ENCODE data around the gene ZPBP2.
"Not testable (repeated sequence)": the region's sequence is repeated elsewhere in the genome, so short reads cannot be mapped to it uniquely, and the experiment has no call there.

The ZPBP2 gene

GRCh38 chr17:39835038-39835786 is 32.8 kb upstream of the ZPBP2 start:
- Histone ChIP-seq H3K4me1 (ENCODE audit: control insufficient read depth in 2 of 2, insufficient read depth in 2 of 2, low read length in 2 of 2) (no peaks in the 10 kb centered on the region), H3K27me3 (ENCODE audit: control insufficient read depth in 2 of 2, insufficient read depth in 2 of 2, low read length in 2 of 2) (no peaks in the 10 kb centered on the region), H3K4me3 (ENCODE audit: low read length in 2 of 2) (no peak overlapping the region), H3K9ac (ENCODE audit: low read depth in 1 of 2, low read length in 2 of 2) (no peak overlapping the region), H3K27ac (ENCODE audit: low read depth in 2 of 2, low read length in 2 of 2) (no peak overlapping the region), H3K36me3 (ENCODE audit: control insufficient read depth in 2 of 2, insufficient read depth in 2 of 2, low read length in 2 of 2) (peaks cover 0 to 3% of the 10 kb centered on the region in 2 donors), H3K9me3 (ENCODE audit: control insufficient read depth in 2 of 2, low read length in 2 of 2) (no peaks in the 10 kb centered on the region)

GRCh38 chr17:39836117-39836516 is 31.9 kb upstream of the ZPBP2 start:
- H3K27ac ChIP-seq (ENCODE audit: low read depth in 2 of 2, low read length in 2 of 2): no peak overlapping the region
- no peaks in the 10 kb centered on the region for H3K4me1 ChIP-seq (ENCODE audit: control insufficient read depth in 2 of 2, insufficient read depth in 2 of 2, low read length in 2 of 2)
- no peak overlapping the region for H3K4me3 ChIP-seq (ENCODE audit: low read length in 2 of 2)

GRCh38 chr17:39838057-39838456 is 29.9 kb upstream of the ZPBP2 start:
- Histone ChIP-seq H3K4me3 (ENCODE audit: low read length in 2 of 2) (no peak overlapping the region), H3K27me3 (ENCODE audit: control insufficient read depth in 2 of 2, insufficient read depth in 2 of 2, low read length in 2 of 2) (peaks cover 0 to 3% of the 10 kb centered on the region in 2 donors), H3K4me1 (ENCODE audit: control insufficient read depth in 2 of 2, insufficient read depth in 2 of 2, low read length in 2 of 2) (no peaks in the 10 kb centered on the region), H3K27ac (ENCODE audit: low read depth in 2 of 2, low read length in 2 of 2) (no peak overlapping the region), H3K9me3 (ENCODE audit: control insufficient read depth in 2 of 2, low read length in 2 of 2) (no peaks in the 10 kb centered on the region), H3K9ac (ENCODE audit: low read depth in 1 of 2, low read length in 2 of 2) (no peak overlapping the region), H3K36me3 (ENCODE audit: control insufficient read depth in 2 of 2, insufficient read depth in 2 of 2, low read length in 2 of 2) (peaks cover 0 to 3% of the 10 kb centered on the region in 2 donors)

More at GRCh38 chr17:39836117-39836516, 31.9 kb upstream of the ZPBP2 start:
- Histone ChIP-seq H3K9ac (ENCODE audit: low read depth in 1 of 2, low read length in 2 of 2) (no peak overlapping the region), H3K9me3 (ENCODE audit: control insufficient read depth in 2 of 2, low read length in 2 of 2) (no peaks in the 10 kb centered on the region), H3K27me3 (ENCODE audit: control insufficient read depth in 2 of 2, insufficient read depth in 2 of 2, low read length in 2 of 2) (no peaks in the 10 kb centered on the region), H3K36me3 (ENCODE audit: control insufficient read depth in 2 of 2, insufficient read depth in 2 of 2, low read length in 2 of 2) (peaks cover 0 to 3% of the 10 kb centered on the region in 2 donors)

GRCh38 chr17:39838784-39839183 is 29.2 kb upstream of the ZPBP2 start:
- Histone ChIP-seq H3K36me3 (ENCODE audit: control insufficient read depth in 2 of 2, insufficient read depth in 2 of 2, low read length in 2 of 2) (peaks cover 0 to 3% of the 10 kb centered on the region in 2 donors), H3K27me3 (ENCODE audit: control insufficient read depth in 2 of 2, insufficient read depth in 2 of 2, low read length in 2 of 2) (peaks cover 0 to 3% of the 10 kb centered on the region in 2 donors), H3K9me3 (ENCODE audit: control insufficient read depth in 2 of 2, low read length in 2 of 2) (no peaks in the 10 kb centered on the region), H3K9ac (ENCODE audit: low read depth in 1 of 2, low read length in 2 of 2) (no peak overlapping the region), H3K27ac (ENCODE audit: low read depth in 2 of 2, low read length in 2 of 2) (no peak overlapping the region), H3K4me3 (ENCODE audit: low read length in 2 of 2) (no peak overlapping the region), H3K4me1 (ENCODE audit: control insufficient read depth in 2 of 2, insufficient read depth in 2 of 2, low read length in 2 of 2) (no peaks in the 10 kb centered on the region)

GRCh38 chr17:39841134-39841683 is 26.8 kb upstream of the ZPBP2 start:
- Histone ChIP-seq H3K9me3 (ENCODE audit: control insufficient read depth in 2 of 2, low read length in 2 of 2) (no peaks in the 10 kb centered on the region), H3K36me3 (ENCODE audit: control insufficient read depth in 2 of 2, insufficient read depth in 2 of 2, low read length in 2 of 2) (no peaks in the 10 kb centered on the region)

GRCh38 chr17:39845052-39845846 is 22.8 kb upstream of the ZPBP2 start:
- no peak overlapping the region for H3K4me3 ChIP-seq (ENCODE audit: low read length in 2 of 2)
- no peak overlapping the region for H3K27ac ChIP-seq (ENCODE audit: low read depth in 2 of 2, low read length in 2 of 2)
- no peaks in the 10 kb centered on the region for H3K9me3 ChIP-seq (ENCODE audit: control insufficient read depth in 2 of 2, low read length in 2 of 2)
- H3K4me1 ChIP-seq (ENCODE audit: control insufficient read depth in 2 of 2, insufficient read depth in 2 of 2, low read length in 2 of 2): no peaks in the 10 kb centered on the region
- H3K36me3 ChIP-seq (ENCODE audit: control insufficient read depth in 2 of 2, insufficient read depth in 2 of 2, low read length in 2 of 2): no peaks in the 10 kb centered on the region
- peaks cover 3 to 5% of the 10 kb centered on the region in 2 donors for H3K27me3 ChIP-seq (ENCODE audit: control insufficient read depth in 2 of 2, insufficient read depth in 2 of 2, low read length in 2 of 2)
- no peak overlapping the region for H3K9ac ChIP-seq (ENCODE audit: low read depth in 1 of 2, low read length in 2 of 2)

More at GRCh38 chr17:39841134-39841683, 26.8 kb upstream of the ZPBP2 start:
- Histone ChIP-seq H3K27me3 (ENCODE audit: control insufficient read depth in 2 of 2, insufficient read depth in 2 of 2, low read length in 2 of 2) (peaks cover 0 to 3% of the 10 kb centered on the region in 2 donors), H3K4me1 (ENCODE audit: control insufficient read depth in 2 of 2, insufficient read depth in 2 of 2, low read length in 2 of 2) (no peaks in the 10 kb centered on the region), H3K27ac (ENCODE audit: low read depth in 2 of 2, low read length in 2 of 2) (no peak overlapping the region), H3K4me3 (ENCODE audit: low read length in 2 of 2) (no peak overlapping the region), H3K9ac (ENCODE audit: low read depth in 1 of 2, low read length in 2 of 2) (no peak overlapping the region)

- Histone ChIP-seq H3K36me3 (ENCODE audit: control insufficient read depth in 2 of 2, insufficient read depth in 2 of 2, low read length in 2 of 2) (no peaks in the 10 kb centered on the region), H3K4me3 (ENCODE audit: low read length in 2 of 2) (no peak overlapping the region), H3K9ac (ENCODE audit: low read depth in 1 of 2, low read length in 2 of 2) (no peak overlapping the region), H3K4me1 (ENCODE audit: control insufficient read depth in 2 of 2, insufficient read depth in 2 of 2, low read length in 2 of 2) (no peaks in the 10 kb centered on the region), H3K9me3 (ENCODE audit: control insufficient read depth in 2 of 2, low read length in 2 of 2) (no peaks in the 10 kb centered on the region), H3K27ac (ENCODE audit: low read depth in 2 of 2, low read length in 2 of 2) (no peak overlapping the region), H3K27me3 (ENCODE audit: control insufficient read depth in 2 of 2, insufficient read depth in 2 of 2, low read length in 2 of 2) (peaks cover 3 to 5% of the 10 kb centered on the region in 2 donors)
These were observed 21.8 kb upstream of the ZPBP2 start for GRCh38 chr17:39846205-39846604.

GRCh38 chr17:39848600-39848999 is 19.4 kb upstream of the ZPBP2 start:
- H3K27me3 ChIP-seq (ENCODE audit: control insufficient read depth in 2 of 2, insufficient read depth in 2 of 2, low read length in 2 of 2): peaks cover 0 to 7% of the 10 kb centered on the region in 2 donors
- no peak overlapping the region for H3K9ac ChIP-seq (ENCODE audit: low read depth in 1 of 2, low read length in 2 of 2)
- H3K27ac ChIP-seq (ENCODE audit: low read depth in 2 of 2, low read length in 2 of 2): no peak overlapping the region
- no peak overlapping the region for H3K4me3 ChIP-seq (ENCODE audit: low read length in 2 of 2)
- no peaks in the 10 kb centered on the region for H3K4me1 ChIP-seq (ENCODE audit: control insufficient read depth in 2 of 2, insufficient read depth in 2 of 2, low read length in 2 of 2)
- no peaks in the 10 kb centered on the region for H3K36me3 ChIP-seq (ENCODE audit: control insufficient read depth in 2 of 2, insufficient read depth in 2 of 2, low read length in 2 of 2)
- no peaks in the 10 kb centered on the region for H3K9me3 ChIP-seq (ENCODE audit: control insufficient read depth in 2 of 2, low read length in 2 of 2)

- not testable (repeated sequence) for H3K9ac ChIP-seq (ENCODE audit: low read depth in 1 of 2, low read length in 2 of 2); H3K27me3 ChIP-seq (ENCODE audit: control insufficient read depth in 2 of 2, insufficient read depth in 2 of 2, low read length in 2 of 2); H3K36me3 ChIP-seq (ENCODE audit: control insufficient read depth in 2 of 2, insufficient read depth in 2 of 2, low read length in 2 of 2); H3K9me3 ChIP-seq (ENCODE audit: control insufficient read depth in 2 of 2, low read length in 2 of 2); H3K4me3 ChIP-seq (ENCODE audit: low read length in 2 of 2); H3K27ac ChIP-seq (ENCODE audit: low read depth in 2 of 2, low read length in 2 of 2); H3K4me1 ChIP-seq (ENCODE audit: control insufficient read depth in 2 of 2, insufficient read depth in 2 of 2, low read length in 2 of 2)
These were observed 17.8 kb upstream of the ZPBP2 start for GRCh38 chr17:39850186-39850585.

- no peaks in the 10 kb centered on the region for H3K4me1 ChIP-seq (ENCODE audit: control insufficient read depth in 2 of 2, insufficient read depth in 2 of 2, low read length in 2 of 2)
- H3K4me3 ChIP-seq (ENCODE audit: low read length in 2 of 2): no peak overlapping the region
- no peak overlapping the region for H3K27ac ChIP-seq (ENCODE audit: low read depth in 2 of 2, low read length in 2 of 2)
- no peaks in the 10 kb centered on the region for H3K36me3 ChIP-seq (ENCODE audit: control insufficient read depth in 2 of 2, insufficient read depth in 2 of 2, low read length in 2 of 2)
- H3K27me3 ChIP-seq (ENCODE audit: control insufficient read depth in 2 of 2, insufficient read depth in 2 of 2, low read length in 2 of 2): peaks cover 0 to 5% of the 10 kb centered on the region in 2 donors
- no peaks in the 10 kb centered on the region for H3K9me3 ChIP-seq (ENCODE audit: control insufficient read depth in 2 of 2, low read length in 2 of 2)
- H3K9ac ChIP-seq (ENCODE audit: low read depth in 1 of 2, low read length in 2 of 2): no peak overlapping the region
These were observed 15.8 kb upstream of the ZPBP2 start for GRCh38 chr17:39852239-39852638.
